HK-2 (cell line): Measurements from ENCODE around the gene TRIM37.
"Not testable (repeated sequence)": the region's sequence is repeated elsewhere in the genome, so short reads cannot be mapped to it uniquely, and the experiment has no call there.

Experiments
- DNase-seq: peaks from one replicate; pipeline ENCODE4 v3.0.0-alpha.2; 2018; ENCODE audit not compliant: unreplicated experiment

TRIM37 gene

GRCh38 chr17:59110973-59111372 lies 4.3 kb upstream of the TRIM37 start:
- no peak for DNase-seq

- no peak for DNase-seq
These were observed 1.9 kb upstream of the TRIM37 start for GRCh38 chr17:59108400-59109102.

GRCh38 chr17:59107306-59107670 lies 608 bp upstream of the TRIM37 start:
- DNase-seq = no peak

GRCh38 chr17:59105852-59106462 lies 723 bp downstream of the TRIM37 start:
- DNase-seq = peak; percentile 55

- DNase-seq = no peak
These were observed 5.5 kb downstream of the TRIM37 start for GRCh38 chr17:59101178-59101577.

- DNase-seq = no peak
These were observed 8.8 kb downstream of the TRIM37 start for GRCh38 chr17:59097876-59098275.

- no peak for DNase-seq
These were observed 11.7 kb downstream of the TRIM37 start for GRCh38 chr17:59094861-59095530.

- DNase-seq = peak; percentile 65
These were observed 12.9 kb downstream of the TRIM37 start for GRCh38 chr17:59093702-59094231.

- no peak for DNase-seq
These were observed 13.5 kb downstream of the TRIM37 start for GRCh38 chr17:59093145-59093701.

GRCh38 chr17:59090593-59090992 lies 16.1 kb downstream of the TRIM37 start:
- DNase-seq = not testable (repeated sequence)

- DNase-seq = no peak
These were observed 22.5 kb downstream of the TRIM37 start for GRCh38 chr17:59084154-59084553.

- no peak for DNase-seq
These were observed 32.2 kb downstream of the TRIM37 start for GRCh38 chr17:59074494-59074893.

- DNase-seq = no peak
These were observed 32.7 kb downstream of the TRIM37 start for GRCh38 chr17:59073972-59074371.

GRCh38 chr17:59069856-59070255 lies 36.8 kb downstream of the TRIM37 start:
- no peak for DNase-seq

- DNase-seq = no peak
These were observed 38.9 kb downstream of the TRIM37 start for GRCh38 chr17:59067756-59068155.

GRCh38 chr17:59067340-59067739 lies 39.3 kb downstream of the TRIM37 start:
- no peak for DNase-seq

GRCh38 chr17:59062509-59062908 lies 44.2 kb downstream of the TRIM37 start:
- no peak for DNase-seq

GRCh38 chr17:59056857-59057256 lies 49.8 kb downstream of the TRIM37 start:
- no peak for DNase-seq

GRCh38 chr17:59049798-59050197 lies 56.9 kb downstream of the TRIM37 start:
- DNase-seq = no peak

GRCh38 chr17:59047616-59048015 lies 59.1 kb downstream of the TRIM37 start:
- no peak for DNase-seq

- no peak for DNase-seq
These were observed 60.5 kb downstream of the TRIM37 start for GRCh38 chr17:59046192-59046591.

- DNase-seq = no peak
These were observed 67.9 kb downstream of the TRIM37 start for GRCh38 chr17:59038734-59039133.

- no peak for DNase-seq
These were observed 68.7 kb downstream of the TRIM37 start for GRCh38 chr17:59037960-59038359.
